ENCODE data around the gene GID8.
"Not testable (repeated sequence)": the region's sequence is repeated elsewhere in the genome, so short reads cannot be mapped to it uniquely, and the experiment has no call there.

Gene GID8

DNA sequence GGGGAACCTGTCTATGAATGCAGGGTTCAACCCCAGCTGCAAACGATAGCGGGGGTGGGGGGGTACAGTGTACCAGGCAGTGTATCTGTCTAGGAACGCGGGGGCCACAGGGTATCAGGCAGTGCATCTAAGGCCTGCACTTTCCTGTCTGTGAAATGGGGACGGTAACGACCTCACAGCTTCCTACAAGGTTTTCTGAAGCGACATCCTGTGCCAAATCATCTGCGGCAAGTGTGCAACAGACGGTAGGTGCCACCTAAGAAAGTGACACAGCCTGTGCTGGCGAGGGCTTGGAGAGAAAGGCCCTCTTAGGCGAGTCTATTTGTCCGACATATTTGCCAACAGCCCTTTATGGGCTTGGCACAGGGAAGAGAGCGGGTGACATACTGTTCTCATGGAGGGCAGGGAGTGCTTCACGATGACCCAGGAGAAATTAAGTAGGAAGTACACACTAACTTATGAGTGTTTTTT, 15.5 kb upstream of the GID8 start:
- DNase-seq (ENCODE audit: low spot score) = no peak

GRCh38 chr20:62923059-62923668, 14.8 kb upstream of the GID8 start:
- DNase-seq (ENCODE audit: low spot score) = not testable (repeated sequence)

GRCh38 chr20:62923669-62924441, 14.1 kb upstream of the GID8 start:
- DNase-seq (ENCODE audit: low spot score) = no peak

GRCh38 chr20:62924442-62925075, 13.4 kb upstream of the GID8 start:
- no peak for DNase-seq (ENCODE audit: low spot score)

DNA sequence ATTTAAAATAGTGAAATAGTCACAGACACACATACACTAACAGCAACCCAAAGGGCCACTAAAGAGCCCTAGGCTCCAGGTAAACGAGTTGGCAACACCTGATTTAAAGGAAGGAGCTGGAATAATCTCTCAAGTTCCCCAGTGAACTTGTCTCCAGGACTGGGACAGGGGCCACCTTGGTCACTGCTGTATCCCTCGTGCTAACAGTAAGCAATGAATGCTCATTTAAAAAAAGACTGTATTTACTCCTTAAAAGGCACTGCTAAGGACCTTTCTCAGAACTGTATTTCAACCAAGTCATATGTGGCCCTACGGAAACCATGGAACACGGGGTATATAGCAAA, 12.9 kb upstream of the GID8 start:
- DNase-seq (ENCODE audit: low spot score) = no peak

- no peak for DNase-seq (ENCODE audit: low spot score)
Observed at GRCh38 chr20:62925420-62926228, 12.3 kb upstream of the GID8 start.

GRCh38 chr20:62926229-62927127, 11.5 kb upstream of the GID8 start, which contains the start of gene DIDO1:
DIDO1 (minus strand) TSS chr20:62926505.
- peak; percentile 93 for DNase-seq (ENCODE audit: low spot score)

- DNase-seq (ENCODE audit: low spot score) = no peak
Observed at GRCh38 chr20:62927128-62927705, 10.7 kb upstream of the GID8 start.

DNA sequence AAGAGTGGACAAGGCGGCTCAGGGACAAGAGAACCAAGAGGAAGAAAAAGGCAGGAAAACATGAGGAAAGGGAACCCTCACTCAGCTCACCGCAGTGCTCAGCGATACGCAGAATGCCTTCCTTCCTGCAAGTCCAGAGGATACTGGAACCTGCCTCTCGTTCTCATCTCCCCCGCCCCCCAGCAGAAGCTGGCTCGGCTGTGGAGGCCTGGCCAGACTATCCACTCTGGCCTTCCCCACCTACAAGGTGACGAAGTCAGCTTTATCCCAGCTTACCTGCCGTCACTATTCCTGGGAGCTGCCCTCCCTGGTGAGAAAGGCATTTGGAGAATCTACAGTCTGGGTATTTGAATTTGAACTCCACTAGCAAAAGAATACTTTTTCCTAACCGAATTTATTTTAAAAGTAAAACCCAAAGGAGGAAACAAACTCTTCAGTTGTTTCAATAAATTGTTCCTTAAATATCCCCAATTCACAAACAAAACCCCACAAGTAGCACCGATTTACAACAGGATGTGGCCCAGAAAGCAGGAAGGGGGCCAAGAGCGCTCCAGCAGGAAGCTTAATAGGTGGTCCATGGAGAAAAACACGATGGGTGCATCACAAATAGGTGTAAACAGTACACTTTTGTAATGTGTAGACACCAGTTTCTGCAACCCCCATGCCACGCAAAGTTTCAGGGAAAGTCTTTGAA, 9.6 kb upstream of the GID8 start:
- DNase-seq (ENCODE audit: low spot score) = peak; percentile 46

GRCh38 chr20:62929051-62929538, 8.9 kb upstream of the GID8 start:
- peak; percentile 85 for DNase-seq (ENCODE audit: low spot score)

DNA sequence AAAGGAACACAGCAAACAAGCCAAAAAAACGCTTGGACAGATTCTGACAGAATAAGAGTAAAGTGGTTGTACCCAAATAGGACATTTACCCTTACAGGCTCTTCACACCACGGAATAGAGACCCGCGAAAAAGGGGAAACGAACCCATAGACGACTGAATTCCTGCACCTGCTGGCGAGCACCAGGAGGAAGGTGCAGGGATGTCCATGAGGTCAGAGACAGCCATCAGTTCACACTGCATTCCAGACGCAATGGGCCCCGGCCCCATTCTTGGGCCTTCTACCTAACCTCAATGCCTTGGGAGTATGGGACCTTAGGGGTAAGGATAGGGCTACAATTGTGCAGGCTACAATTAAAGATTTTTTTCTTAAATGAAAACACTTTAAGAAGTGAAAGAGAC, 6.5 kb upstream of the GID8 start:
- no peak for DNase-seq (ENCODE audit: low spot score)

- DNase-seq (ENCODE audit: low spot score) = no peak
Observed at GRCh38 chr20:62933966-62934365, 4.0 kb upstream of the GID8 start.

GRCh38 chr20:62935204-62935967, 2.6 kb upstream of the GID8 start:
- DNase-seq (ENCODE audit: low spot score) = no peak

- no peak for DNase-seq (ENCODE audit: low spot score)
Observed at GRCh38 chr20:62935968-62936585, 1.9 kb upstream of the GID8 start.

DNA sequence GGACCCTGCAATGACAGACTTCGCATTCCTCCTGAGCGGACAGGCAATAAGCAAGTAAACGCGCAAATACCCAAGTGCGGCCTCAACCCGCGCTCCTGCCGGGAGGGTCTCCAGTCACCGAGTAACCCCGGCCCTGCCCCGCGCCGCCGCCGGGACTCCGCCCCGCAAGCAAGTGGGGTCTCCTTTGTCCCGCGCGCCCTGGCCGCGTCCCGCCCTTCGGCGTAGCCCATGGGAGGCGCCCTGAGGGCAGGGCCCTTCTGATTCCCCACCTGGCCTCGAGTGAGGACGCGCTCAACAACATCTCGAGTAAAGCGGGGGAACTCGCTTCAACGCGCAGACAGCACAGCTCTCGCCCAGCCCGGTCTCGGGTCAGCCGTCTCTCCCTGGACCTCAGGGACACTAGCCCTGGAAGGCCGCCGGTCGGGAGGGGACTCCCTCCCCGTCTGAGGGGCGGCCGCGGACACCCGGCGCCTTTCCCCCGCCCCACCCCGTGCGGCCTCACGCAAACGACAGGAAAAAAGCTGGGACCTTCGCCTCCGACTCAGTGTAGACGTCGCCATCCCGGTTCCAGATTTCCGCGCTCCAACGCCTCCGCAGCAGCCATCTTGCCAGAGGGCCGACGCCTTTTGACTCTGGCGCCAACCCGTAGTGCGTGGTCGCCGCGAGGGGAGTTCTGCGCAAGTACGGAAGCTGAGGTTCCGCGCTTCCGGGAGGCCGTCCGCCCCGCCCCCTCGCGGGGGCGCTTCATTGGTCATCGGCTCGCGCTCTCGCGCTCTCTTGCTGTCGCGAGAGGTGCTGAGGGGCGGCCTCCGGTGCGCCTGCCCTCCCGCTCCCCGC, 461 bp upstream of the GID8 start:
- peak; percentile 97 for DNase-seq (ENCODE audit: low spot score)

DNA sequence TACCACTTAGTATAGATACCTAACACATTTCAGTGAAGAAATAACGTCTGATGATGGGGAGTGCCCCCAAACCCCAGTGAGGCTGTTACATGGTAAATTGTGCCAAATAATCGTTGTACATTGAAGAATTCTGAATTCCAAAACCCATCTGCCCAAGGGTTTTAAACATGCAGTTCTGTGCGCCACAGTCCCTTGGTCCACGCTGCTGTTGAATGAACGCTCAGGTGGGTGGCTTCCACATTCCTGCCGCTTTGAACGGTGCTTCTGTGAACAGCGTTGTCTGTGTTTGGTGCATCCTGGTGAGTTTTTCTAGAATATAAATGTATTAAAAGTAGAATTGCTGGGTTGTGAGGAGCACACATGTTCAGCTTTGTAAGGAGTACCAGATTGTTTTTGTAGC, 2.9 kb downstream of the GID8 start:
- no peak for DNase-seq (ENCODE audit: low spot score)

DNA sequence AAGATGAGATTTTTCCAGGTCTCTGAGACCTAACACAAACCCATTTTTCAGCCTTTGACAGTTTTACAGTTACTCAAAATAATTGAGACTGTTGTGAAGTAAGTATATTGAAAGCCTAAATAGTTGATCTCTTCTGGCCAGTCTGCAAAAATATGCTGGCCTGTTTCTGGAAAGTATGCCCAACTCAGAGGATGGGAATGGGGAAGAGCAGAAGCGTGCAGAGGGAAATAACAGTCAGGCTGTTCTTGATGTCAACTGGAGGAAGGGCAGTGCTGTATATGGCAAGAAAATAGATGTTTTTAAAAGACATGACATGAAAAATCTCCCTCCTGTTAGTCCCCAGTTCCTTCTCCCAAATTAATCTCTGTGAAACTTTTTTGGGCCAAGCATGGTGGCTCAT, 3.8 kb downstream of the GID8 start:
- DNase-seq (ENCODE audit: low spot score) = no peak

- DNase-seq (ENCODE audit: low spot score) = no peak
Observed at GRCh38 chr20:62942456-62942855, 4.5 kb downstream of the GID8 start.
